ENCODE data around the gene GNAQ. TPM values are rescaled to one million over a fixed set of nuclear protein-coding genes. Genes with fewer than 3 reads are reported as not detected.

Gene GNAQ
- total and polyA plus RNA-seq, 8 donors: 13.1 to 75.3 (median 38.5) TPM

- Histone ChIP-seq H3K9me3 (no peaks in the 10 kb centered on the region), H3K4me1 (peaks cover 17 to 61% (median 36%) of the 10 kb centered on the region in 4 donors), H3K27ac (no peak overlapping the region), H3K4me3 (no peak overlapping the region), H3K36me3 (no peaks in the 10 kb centered on the region), H3K27me3 (no peaks in the 10 kb centered on the region)
- TF ChIP-seq POLR2A (IDR thresholded peaks at IDR 0.05) (no peak), EP300 (IDR thresholded peaks at IDR 0.05) (no peak), POLR2AphosphoS5 (IDR thresholded peaks at IDR 0.05) (no peak), CTCF (IDR thresholded peaks at IDR 0.05) (no peak)
- intact Hi-C loops (cut with DNase I; ENCODE audit: low total_unique reads): no loop called here
- WGBS, 5 donors: 48 to 75% (median 73%) methylated on average over 3 of the region's 3 CpGs
- DNase-seq: no peak
These were observed 95.6 kb downstream of the GNAQ start for GRCh38 chr9:77935974-77936373.

GRCh38 chr9:77935211-77935610 lies 96.4 kb downstream of the GNAQ start:
- 89 to 97% (median 92%) methylated on average over 3 of the region's 3 CpGs for WGBS, 5 donors
- intact Hi-C loops (cut with DNase I; ENCODE audit: low total_unique reads): no loop called here

GRCh38 chr9:77933976-77934375 lies 97.6 kb downstream of the GNAQ start:
- Histone ChIP-seq H3K36me3 (no peaks in the 10 kb centered on the region), H3K4me1 (peaks cover 15 to 51% (median 30%) of the 10 kb centered on the region in 4 donors), H3K27me3 (no peaks in the 10 kb centered on the region), H3K9me3 (no peaks in the 10 kb centered on the region), H3K4me3 (no peak overlapping the region), H3K27ac (no peak overlapping the region)
- DNase-seq: no peak
- TF ChIP-seq EP300 (IDR thresholded peaks at IDR 0.05): no peak
- no peak for TF ChIP-seq POLR2AphosphoS5 (IDR thresholded peaks at IDR 0.05)
- no peak for TF ChIP-seq POLR2A (IDR thresholded peaks at IDR 0.05)
- TF ChIP-seq CTCF (IDR thresholded peaks at IDR 0.05): no peak
- intact Hi-C loops (cut with DNase I; ENCODE audit: low total_unique reads): no loop called here
- 92 to 95% (median 92%) methylated on average over 8 of the region's 8 CpGs for WGBS, 5 donors

More at GRCh38 chr9:77935211-77935610, 96.4 kb downstream of the GNAQ start:
- no peak for DNase-seq
- no peak for TF ChIP-seq CTCF (IDR thresholded peaks at IDR 0.05)
- no peak for TF ChIP-seq POLR2A (IDR thresholded peaks at IDR 0.05)
- no peak for TF ChIP-seq POLR2AphosphoS5 (IDR thresholded peaks at IDR 0.05)
- no peak for TF ChIP-seq EP300 (IDR thresholded peaks at IDR 0.05)
- H3K36me3 ChIP-seq: no peaks in the 10 kb centered on the region
- no peaks in the 10 kb centered on the region for H3K9me3 ChIP-seq
- H3K4me3 ChIP-seq: no peak overlapping the region
- no peak overlapping the region for H3K27ac ChIP-seq
- no peaks in the 10 kb centered on the region for H3K27me3 ChIP-seq
- H3K4me1 ChIP-seq: peaks cover 17 to 61% (median 36%) of the 10 kb centered on the region in 4 donors

- Histone ChIP-seq H3K36me3 (peaks cover 0 to 5% (median 2%) of the 10 kb centered on the region in 4 donors), H3K27me3 (no peaks in the 10 kb centered on the region), H3K4me3 (no peak overlapping the region), H3K27ac (no peak overlapping the region), H3K4me1 (peaks cover 13 to 47% (median 26%) of the 10 kb centered on the region in 4 donors), H3K9me3 (no peaks in the 10 kb centered on the region)
- DNase-seq: no peak
- 70 to 83% (median 78%) methylated on average over 7 of the region's 7 CpGs for WGBS, 5 donors
- intact Hi-C loops (cut with DNase I; ENCODE audit: low total_unique reads): no loop called here
- TF ChIP-seq POLR2A (IDR thresholded peaks at IDR 0.05): no peak
- TF ChIP-seq EP300 (IDR thresholded peaks at IDR 0.05): no peak
- TF ChIP-seq POLR2AphosphoS5 (IDR thresholded peaks at IDR 0.05): no peak
- no peak for TF ChIP-seq CTCF (IDR thresholded peaks at IDR 0.05)
These were observed 98.6 kb downstream of the GNAQ start for GRCh38 chr9:77933019-77933418.
